Central memory CD4-positive, alpha-beta T cell (primary cell): ENCODE data around the gene SYNM.

Experiments
- DNase-seq: peaks from one replicate; pipeline ENCODE4 v3.0.0; 2022

The SYNM gene

DNA sequence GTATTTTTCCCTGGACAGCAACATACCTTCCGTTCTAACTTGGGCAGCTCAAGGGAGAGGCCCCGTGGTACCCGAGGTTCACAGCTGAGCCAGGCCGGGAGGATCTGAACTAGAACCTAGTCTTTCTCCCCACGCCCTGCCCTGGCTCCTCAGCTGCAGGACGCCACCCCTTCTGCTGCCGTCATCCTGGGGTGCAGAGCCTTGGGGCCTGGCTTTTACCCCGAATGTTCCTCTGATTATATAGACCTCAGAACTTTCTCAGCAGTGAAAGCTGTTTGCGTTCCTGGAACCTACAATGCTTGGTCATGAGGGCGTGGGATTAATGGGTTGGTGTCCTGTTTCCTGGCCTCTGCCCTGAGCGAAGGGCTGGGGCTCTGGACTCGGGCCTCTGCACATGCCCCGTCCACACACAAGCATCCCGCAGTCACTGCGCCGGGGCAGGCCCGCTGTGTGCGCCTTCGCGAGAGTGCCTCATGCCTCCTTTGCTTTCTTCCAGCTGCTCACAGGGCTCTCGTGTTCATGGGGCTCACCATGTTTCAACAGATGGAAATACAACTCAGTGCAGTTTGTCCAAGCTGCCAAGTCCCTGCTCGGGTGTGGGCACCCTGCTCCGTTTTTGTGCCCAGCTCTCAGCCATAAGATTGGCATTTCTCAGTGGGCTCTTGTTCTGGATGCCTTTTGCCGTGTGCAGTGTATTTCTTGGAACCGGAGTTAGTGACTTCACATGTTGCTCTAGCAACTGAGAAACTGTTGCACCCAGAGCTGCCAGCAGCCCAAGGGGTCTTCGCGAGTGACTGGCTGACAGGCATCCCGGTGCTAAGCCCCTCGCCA is 20.4 kb downstream of the SYNM start:
- DNase-seq = no peak

DNA sequence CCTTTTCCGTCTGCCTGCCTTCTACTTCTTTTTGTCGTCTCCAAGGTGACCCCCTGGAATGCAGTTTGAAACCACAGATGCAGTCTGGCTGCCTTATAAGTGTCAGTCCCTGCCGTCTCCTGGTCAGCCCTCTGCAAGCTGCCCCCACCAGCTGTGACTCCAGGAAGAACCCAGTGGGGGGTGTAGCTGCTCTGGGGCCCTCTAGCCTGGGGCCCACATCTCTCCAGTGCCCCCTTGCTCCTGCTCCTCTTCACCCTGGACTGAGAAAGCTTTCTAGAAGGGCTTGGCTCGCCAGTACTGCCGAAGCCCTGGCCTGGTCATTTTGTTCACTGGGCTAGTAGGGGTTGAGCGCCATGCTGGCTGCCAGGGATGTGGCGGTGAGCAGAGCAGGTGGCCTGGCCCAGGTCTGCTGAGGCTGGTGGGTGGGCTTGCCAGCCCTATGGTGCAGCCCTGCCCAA is 21.3 kb downstream of the SYNM start:
- no peak for DNase-seq

DNA sequence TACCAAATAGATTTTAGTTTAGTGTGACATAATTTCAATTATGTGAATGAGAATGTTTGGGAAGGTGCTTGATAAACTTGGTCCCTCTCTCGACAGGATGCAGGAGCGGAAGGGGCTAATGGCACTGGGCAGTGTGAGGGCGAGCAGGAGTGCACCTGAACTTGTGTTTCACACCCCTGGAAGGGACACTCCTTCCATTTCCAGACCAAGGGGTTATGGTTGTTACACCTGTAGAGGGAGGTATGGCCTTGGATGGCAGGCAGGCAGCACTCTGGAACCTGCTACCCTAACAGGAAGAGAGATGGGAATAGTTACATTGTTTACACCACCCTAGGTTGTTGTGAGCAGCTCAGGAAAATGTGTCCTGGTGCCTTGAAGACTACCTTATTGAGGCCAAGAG is 22.1 kb downstream of the SYNM start:
- DNase-seq = no peak

DNA sequence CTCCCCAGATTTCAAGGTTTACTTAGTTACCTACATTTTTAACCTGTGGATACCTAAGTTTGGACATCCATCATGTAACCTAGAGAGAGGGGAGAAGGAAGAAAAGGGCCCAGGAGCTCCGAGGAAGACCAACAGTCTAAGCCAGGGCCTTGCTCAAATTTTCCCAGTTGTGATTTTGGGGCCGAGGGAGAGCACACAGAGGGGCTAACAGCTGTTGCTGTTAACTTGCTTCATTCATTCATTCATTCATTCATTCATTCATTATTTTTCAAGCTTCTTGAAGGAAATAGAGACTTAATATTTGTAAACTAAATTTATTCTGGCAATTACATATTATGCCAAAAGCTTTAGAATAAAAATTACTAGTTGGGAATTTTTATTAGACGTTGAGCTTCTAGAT is 22.9 kb downstream of the SYNM start:
- no peak for DNase-seq

DNA sequence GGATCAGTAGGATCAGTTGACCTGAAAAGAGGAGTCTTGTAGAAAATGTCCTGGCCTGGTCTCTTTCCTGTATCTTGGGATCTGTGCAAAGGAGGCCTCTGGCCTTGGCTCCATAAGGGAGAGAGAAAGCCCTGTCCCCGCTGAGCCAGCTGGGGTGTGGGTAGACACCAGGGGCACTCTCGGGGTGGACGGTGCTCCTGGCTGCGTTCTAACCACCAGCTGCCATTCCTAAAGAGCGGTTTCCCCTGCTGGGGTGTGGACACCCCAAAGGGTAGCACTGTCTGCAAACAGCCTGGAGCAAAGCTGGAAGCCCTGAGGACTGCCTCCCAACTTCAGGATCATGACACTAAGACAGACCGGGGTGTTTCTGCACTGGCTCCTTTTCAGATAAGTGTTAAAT is 23.5 kb downstream of the SYNM start:
- no peak for DNase-seq

DNA sequence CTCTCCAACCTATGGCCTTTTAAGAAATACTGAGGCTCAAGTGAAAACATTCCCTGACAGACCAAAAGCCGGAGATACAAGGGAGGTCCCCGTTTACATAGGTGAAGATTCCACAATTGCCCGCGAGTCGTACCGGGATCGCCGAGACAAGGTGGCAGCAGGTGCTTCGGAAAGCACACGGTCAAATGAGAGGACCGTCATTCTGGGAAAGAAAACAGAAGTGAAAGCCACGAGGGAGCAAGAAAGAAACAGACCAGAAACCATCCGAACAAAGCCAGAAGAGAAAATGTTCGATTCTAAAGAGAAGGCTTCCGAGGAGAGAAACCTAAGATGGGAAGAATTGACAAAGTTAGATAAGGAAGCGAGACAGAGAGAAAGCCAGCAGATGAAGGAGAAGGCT is 24.8 kb downstream of the SYNM start:
- DNase-seq = no peak

DNA sequence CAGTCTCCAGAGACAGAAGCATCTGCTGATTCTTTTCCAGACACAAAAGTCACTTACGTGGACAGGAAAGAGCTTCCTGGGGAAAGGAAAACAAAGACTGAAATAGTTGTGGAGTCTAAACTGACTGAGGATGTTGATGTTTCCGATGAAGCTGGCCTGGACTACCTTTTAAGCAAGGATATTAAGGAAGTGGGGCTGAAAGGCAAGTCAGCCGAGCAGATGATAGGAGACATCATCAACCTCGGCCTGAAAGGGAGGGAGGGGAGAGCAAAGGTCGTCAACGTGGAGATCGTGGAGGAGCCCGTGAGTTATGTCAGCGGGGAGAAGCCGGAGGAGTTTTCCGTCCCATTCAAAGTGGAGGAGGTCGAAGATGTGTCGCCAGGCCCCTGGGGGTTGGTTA is 25.4 kb downstream of the SYNM start:
- DNase-seq = no peak

DNA sequence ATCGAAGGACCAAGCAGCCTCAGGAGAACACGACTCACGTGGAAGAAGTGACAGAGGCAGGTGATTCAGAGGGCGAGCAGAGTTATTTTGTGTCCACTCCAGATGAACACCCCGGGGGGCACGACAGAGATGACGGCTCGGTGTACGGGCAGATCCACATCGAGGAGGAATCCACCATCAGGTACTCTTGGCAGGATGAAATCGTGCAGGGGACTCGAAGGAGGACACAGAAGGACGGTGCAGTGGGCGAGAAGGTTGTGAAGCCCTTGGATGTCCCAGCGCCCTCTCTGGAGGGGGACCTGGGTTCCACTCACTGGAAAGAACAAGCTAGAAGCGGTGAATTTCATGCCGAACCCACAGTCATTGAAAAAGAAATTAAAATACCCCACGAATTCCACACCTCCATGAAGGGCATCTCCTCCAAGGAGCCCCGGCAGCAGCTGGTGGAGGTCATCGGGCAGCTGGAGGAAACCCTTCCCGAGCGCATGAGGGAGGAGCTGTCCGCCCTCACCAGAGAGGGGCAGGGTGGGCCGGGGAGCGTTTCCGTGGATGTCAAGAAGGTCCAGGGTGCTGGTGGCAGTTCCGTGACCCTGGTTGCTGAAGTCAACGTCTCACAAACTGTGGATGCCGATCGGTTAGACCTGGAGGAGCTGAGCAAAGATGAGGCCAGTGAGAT is 26.0 kb downstream of the SYNM start:
- DNase-seq = no peak

DNA sequence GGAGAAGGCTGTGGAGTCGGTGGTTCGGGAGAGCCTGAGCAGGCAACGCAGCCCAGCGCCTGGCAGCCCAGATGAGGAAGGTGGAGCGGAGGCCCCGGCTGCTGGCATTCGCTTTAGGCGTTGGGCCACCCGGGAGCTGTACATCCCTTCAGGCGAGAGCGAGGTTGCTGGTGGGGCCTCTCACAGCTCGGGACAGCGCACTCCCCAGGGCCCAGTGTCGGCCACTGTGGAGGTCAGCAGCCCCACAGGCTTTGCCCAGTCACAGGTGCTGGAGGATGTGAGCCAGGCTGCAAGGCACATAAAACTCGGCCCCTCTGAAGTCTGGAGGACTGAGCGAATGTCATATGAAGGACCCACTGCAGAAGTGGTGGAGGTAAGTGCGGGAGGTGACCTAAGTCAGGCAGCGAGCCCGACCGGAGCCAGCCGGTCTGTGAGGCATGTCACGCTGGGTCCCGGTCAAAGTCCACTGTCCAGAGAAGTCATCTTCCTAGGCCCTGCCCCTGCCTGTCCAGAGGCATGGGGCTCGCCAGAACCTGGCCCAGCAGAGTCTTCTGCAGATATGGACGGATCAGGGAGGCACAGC is 26.7 kb downstream of the SYNM start:
- DNase-seq = no peak

DNA sequence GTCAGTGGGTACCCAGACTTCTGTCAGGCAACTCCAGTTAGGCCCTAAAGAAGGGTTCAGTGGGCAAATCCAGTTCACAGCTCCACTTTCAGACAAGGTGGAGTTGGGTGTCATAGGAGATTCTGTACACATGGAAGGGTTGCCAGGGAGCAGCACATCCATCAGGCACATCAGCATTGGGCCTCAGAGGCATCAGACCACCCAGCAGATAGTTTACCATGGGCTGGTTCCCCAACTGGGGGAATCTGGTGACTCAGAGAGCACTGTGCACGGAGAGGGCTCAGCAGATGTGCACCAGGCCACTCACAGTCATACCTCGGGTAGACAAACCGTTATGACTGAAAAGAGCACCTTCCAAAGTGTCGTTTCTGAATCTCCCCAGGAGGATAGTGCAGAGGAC is 27.2 kb downstream of the SYNM start:
- no peak for DNase-seq

DNA sequence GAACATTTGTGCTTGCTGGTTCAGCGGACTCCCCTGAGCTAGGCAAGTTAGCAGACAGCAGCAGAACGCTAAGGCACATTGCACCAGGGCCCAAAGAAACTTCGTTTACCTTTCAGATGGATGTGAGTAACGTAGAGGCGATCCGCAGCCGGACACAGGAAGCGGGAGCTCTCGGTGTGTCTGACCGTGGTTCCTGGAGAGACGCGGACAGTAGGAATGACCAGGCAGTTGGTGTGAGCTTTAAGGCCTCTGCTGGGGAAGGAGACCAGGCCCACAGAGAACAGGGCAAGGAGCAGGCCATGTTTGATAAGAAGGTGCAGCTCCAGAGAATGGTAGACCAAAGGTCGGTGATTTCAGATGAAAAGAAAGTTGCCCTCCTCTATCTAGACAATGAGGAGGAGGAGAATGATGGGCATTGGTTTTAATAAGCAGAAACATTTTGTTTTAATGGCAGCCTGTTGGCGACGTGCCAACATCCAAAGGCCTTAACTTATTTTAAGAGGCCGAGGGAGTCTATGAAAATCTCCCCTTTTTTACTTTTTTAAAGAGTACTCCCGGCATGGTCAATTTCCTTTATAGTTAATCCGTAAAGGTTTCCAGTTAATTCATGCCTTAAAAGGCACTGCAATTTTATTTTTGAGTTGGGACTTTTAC is 27.9 kb downstream of the SYNM start:
- DNase-seq = no peak

DNA sequence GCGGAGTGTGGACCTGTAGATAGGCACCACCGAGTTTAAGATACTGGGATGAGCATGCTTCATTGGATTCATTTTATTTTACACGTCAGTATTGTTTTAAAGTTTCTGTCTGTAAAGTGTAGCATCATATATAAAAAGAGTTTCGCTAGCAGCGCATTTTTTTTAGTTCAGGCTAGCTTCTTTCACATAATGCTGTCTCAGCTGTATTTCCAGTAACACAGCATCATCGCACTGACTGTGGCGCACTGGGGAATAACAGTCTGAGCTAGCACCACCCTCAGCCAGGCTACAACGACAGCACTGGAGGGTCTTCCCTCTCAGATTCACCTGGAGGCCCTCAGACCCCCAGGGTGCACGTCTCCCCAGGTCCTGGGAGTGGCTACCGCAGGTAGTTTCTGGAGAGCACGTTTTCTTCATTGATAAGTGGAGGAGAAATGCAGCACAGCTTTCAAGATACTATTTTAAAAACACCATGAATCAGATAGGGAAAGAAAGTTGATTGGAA is 29.5 kb downstream of the SYNM start:
- no peak for DNase-seq

DNA sequence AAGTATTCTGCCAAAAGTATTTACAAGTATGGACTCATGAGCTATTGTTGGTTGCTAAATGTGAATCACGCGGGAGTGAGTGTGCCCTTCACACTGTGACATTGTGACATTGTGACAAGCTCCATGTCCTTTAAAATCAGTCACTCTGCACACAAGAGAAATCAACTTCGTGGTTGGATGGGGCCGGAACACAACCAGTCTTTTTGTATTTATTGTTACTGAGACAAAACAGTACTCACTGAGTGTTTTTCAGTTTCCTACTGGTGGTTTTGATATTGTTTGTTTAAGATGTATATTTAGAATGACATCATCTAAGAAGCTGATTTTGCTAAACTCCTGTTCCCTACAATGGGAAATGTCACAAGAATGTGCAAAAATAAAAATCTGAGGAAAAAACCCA is 30.3 kb downstream of the SYNM start:
- no peak for DNase-seq

DNA sequence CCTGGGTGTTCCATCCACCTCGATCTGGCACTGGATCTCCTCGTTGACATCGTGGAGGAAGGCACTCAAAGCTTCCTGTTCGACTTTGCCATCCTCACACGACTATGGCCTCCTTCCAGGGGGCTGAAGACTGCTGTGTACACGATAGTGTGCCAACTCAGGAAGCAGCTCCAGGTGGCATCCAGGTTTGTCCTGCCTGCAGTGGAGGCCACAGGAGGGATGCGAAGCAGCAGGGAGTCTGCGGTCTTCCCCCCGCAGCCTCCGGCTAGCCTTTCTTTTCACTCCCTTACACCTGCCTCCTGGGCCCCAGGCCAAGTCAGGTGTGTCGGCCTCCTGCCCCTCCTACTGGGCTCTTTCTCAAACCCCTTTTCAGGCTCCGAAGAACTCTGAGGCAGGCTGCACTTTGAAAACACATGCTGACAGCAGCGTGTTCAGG is 32.2 kb downstream of the SYNM start:
- no peak for DNase-seq

DNA sequence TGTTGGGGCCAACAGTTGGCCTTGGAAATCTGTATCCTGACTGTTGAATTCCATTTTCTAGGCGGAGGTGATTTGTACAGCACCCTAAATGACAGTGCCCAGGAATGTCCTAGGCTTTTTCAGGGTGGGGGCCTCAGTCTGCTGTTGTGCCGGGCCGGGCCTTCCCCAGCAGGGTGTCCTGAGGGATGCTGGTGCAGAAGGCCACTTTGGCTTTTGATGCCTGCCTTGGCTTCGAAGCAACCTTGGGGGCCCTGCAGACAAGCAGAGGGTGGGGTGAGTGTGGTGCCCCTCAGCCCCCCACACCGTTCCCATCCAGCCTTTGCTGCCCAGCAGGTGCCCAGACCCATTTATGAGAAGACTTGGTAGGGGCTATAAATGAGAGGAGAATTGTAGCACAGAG is 33.0 kb downstream of the SYNM start:
- DNase-seq = no peak

DNA sequence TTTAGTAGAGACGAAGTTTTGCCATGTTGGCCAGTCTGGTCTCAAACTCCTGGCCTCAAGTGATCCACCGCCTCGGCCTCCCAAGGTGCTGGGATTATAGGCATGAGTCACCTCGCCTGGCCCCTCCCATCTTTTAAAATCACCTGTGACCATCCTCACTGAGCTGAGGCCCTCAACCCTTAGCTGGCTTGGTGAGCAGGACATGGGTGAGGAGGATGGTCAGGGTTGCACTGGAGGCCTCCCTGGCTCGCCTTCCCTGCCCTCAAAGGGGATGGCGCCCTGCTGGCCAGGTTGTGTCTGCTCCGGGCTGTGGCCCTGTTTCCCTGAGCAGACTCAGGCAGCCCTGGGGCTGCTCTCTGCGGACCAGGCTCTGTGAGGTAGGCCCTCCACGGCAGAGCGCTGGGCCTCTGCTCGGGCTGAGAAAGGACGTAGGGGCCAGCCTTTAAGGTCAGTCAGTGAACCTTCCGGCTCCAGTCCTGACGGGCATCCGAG is 33.7 kb downstream of the SYNM start:
- no peak for DNase-seq

DNA sequence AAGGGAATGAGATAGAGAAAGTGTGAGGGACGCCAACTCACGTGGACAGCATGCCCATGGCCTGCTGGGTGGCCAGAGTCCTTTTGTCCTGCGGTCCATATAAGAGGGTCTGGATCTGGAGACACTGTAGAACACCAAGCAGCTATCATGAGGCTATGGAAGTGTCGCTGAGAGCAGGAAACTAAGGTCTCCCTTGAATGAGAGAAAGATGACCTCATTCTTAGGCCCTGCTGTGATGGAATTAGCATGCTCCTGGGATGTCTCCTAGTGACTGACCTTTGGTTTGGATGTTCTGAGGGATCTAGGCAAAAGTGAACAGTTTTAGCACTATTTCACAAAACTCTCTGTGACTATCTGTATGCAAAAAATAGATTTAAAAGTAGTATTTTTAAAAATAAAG is 34.4 kb downstream of the SYNM start:
- DNase-seq = no peak

DNA sequence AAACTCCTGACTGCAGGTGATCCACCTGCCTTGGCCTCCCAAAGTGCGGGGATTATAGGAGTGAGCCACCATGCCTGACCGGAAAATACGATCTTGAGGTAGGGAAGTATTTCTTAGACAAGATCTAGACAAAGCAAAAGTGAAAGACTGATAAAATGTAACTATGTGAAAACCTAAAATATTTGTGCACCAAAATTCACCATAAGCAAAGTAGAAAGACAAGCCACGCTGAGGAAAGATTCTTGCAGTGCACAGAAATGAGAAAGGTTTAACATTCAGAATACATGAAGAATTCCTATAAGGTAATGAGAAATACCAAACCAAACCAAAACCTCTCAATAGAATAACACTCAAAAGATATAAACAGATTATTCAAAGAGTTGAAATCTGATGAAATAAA is 35.7 kb downstream of the SYNM start:
- no peak for DNase-seq

DNA sequence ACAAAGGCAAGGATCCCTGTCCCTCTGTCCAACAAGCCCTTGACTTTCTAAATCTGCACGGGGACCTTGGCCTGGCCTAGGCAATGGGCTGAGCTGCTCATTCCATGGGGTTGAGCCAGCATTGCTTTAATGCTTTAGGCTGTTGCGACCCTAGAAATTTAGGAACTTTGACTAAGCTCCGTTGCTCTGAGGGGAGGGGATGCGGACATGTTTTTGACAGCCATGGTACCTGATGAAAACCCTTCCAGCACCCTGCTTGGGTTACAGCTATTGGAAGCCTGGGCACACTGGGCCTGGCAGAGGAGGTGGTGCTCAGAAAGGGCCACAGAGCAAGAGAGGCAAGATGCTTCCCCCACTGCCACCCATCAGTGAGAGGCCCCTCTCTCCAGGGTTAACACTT is 37.1 kb downstream of the SYNM start:
- DNase-seq = no peak

DNA sequence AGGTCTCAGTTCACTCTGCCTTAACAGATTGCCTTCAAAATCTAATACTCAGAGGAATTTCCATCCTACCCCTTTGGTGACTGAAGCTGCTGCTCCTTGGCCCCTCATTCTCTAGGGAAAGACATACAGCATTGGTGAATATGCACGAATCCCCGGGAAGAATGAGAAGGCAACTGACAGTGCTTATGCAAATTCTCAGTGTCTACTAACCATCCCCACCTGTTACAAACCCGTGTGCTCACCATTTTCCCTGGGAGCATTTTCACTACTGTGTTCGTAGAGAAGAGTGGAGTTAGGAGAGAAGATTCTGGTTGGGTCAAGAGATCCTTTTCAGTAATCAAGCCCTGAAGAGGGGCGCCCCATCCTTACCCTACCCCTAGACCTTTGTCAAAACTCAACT is 37.7 kb downstream of the SYNM start:
- no peak for DNase-seq

DNA sequence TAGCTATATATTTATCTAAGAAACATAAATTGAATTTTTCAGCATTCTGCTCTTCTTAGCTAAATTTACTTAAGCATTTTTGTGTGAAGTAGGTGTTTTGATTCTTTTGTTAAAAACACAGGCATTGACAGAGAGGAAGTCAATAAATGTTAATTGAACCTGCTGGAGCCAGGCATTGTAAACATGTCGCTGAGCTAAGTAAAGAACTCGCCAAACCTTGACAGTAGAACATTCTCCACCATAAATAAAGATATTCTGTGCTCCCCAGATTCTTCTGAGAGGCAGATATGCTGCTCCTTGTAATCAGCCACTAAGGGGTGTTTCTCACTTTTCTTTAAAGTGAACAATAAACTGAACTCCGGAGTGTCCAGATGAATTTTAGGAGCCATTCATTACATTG is 38.4 kb downstream of the SYNM start:
- DNase-seq = no peak

DNA sequence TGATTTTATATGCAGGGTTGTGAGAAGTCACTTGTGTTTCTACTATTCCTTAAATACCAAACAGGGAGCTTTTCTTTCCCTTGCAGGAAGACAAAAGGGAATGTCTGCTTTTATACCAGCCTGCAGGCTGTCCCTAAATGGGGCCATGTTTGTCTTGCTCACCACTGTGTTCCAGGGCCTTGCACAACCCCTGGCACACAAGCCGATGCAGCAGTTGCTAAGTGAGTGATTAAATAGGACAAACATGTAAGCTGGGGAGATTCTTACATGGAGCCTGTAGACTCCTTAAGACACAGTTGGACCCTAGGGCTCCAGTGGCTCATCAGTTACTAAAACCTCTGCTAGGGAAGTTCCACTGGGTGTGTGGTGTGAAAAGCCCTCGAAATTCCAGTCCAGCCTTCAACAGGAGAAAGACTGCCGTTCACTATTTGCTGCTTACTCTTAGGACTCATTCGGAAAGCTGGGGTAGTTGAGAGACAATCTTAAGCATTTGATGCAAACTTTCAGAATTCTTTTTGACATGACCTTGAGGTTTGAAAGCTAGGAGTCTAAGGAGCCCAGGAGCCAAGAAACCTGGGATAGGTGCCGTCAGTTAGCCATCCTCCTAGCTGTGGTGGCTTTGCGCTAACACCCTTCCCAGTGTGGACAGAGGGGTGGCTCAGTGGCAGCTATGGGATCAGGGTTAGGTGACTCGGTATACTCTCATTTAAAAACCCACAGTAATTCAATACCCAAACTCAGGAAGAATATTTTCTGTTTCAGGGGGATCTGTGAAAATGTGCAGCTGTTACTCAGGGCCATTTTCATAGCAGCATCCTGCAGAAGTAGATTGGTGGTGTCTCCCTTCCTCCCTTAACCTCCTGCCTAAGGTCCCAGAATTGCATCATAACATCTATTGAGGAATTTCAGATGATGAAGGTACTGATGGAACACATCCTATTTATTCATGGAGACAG is 39.1 kb downstream of the SYNM start:
- no peak for DNase-seq
